HepG2 (cell line): ENCODE results near the gene RXFP2. TPM values are rescaled to one million over a fixed set of nuclear protein-coding genes. Genes with fewer than 3 reads are reported as not detected.

Experiments
- ATAC-seq: fragments of 200-7000 bp; cut with Tn5 transposase; 3 replicates; pipeline ENCODE4 v1.9.1; 2020; ENCODE audit warnings: mild to moderate bottlenecking, moderate library complexity
- BruUV-seq: library from RNA; stranded (reverse); fragments of 400-500 nt; replicated peaks from 2 replicates; lab custom pipeline; 2021; lab: Mats Ljungman, UMichigan
- CTCF ChIA-PET: fragments of 300-600 bp; formaldehyde crosslinking; extraction: SDS; loops from one replicate; lab custom pipeline; 2021; ENCODE audit warnings: low total read pairs, inconsistent platforms, low intra/inter-chr PET ratio; lab: Yijun Ruan, JAX
- POLR2A ChIA-PET: fragments of 350-600 bp; sonication (Branson Sonifier 250); formaldehyde crosslinking; loops from one replicate; lab custom pipeline; 2020; ENCODE audit warnings: antibody characterized with exemption, inconsistent platforms; lab: Yijun Ruan, JAX
- DNase-seq: peaks from one replicate; pipeline ENCODE4 v3.0.0-alpha.2; 2015; ENCODE audit warnings: low spot score
- FAIRE-seq: peaks from 3 replicates; lab custom pipeline; 2011; peaks lifted over from hg19 to GRCh38; lab: Jason Lieb, UNC
- H2AFZ ChIP-seq: one replicate; pipeline ENCODE4 v1.6.1; 2011; ENCODE audit warnings: low read length, inconsistent platforms
- H3K27ac ChIP-seq: fragments of 300-600 bp; 3 replicates; pipeline ENCODE4 v1.8.0; 2011; ENCODE audit warnings: mixed run types, mild to moderate bottlenecking, mixed read lengths, low read length, inconsistent platforms; ENCODE audit not compliant: insufficient read depth; ENCODE audit errors: extremely low read length
- H3K27me3 ChIP-seq, 2 experiments: fragments of 200-600 bp in 1 of 2; 2 replicates in 1 of 2; 3 replicates in 1 of 2; pipeline versions ENCODE4 v1.6.0 to v1.8.0; 2011; ENCODE audit warnings: low read length in 2 of 2, mild to moderate bottlenecking in 2 of 2, moderate library complexity in 2 of 2, inconsistent platforms in 1 of 2; ENCODE audit not compliant: insufficient read depth in 2 of 2, control insufficient read depth in 1 of 2
- H3K36me3 ChIP-seq, 2 experiments: fragments of 200-600 bp in 1 of 2; replicated peaks in 1 of 2; 2 replicates in 1 of 2; 3 replicates in 1 of 2; pipeline versions ENCODE4 v1.5.1 to v1.8.0; 2011; ENCODE audit warnings: low read length in 2 of 2, inconsistent platforms in 1 of 2; ENCODE audit not compliant: insufficient read depth in 2 of 2, control insufficient read depth in 1 of 2
- H3K4me1 ChIP-seq: 2 replicates; pipeline ENCODE4 v1.5.1; 2012; ENCODE audit warnings: low read length, inconsistent platforms; ENCODE audit not compliant: insufficient read depth
- H3K4me2 ChIP-seq: 2 replicates; pipeline ENCODE4 v1.6.0; 2011; ENCODE audit warnings: low read depth, low read length, inconsistent platforms
- H3K4me3 ChIP-seq, 3 experiments: fragments of 200-600 bp in 1 of 3; sonication (generic), shearing (Covaris generic) in 1 of 3; replicated peaks in 1 of 3; 2 replicates each; pipeline ENCODE4 v1.5.1; 2011 to 2016; ENCODE audit warnings: low read length in 3 of 3, inconsistent platforms in 2 of 3, low read depth in 2 of 3, mild to moderate bottlenecking in 2 of 3, control low read depth in 1 of 3, mixed read lengths in 1 of 3; ENCODE audit not compliant: insufficient read depth in 1 of 3
- H3K79me2 ChIP-seq: one replicate; pipeline ENCODE4 v1.6.1; 2011; ENCODE audit warnings: low read length, inconsistent platforms; ENCODE audit not compliant: insufficient read depth
- H3K9ac ChIP-seq: 2 replicates; pipeline ENCODE4 v1.6.0; 2011; ENCODE audit warnings: mild to moderate bottlenecking, low read depth, low read length, inconsistent platforms; ENCODE audit not compliant: insufficient read depth
- H3K9me3 ChIP-seq: 2 replicates; pipeline ENCODE4 v1.5.1; 2012; ENCODE audit warnings: mild to moderate bottlenecking, low read length
- H4K20me1 ChIP-seq: 2 replicates; pipeline ENCODE4 v1.6.0; 2011; ENCODE audit warnings: inconsistent platforms, mild to moderate bottlenecking, low read length, moderate library complexity; ENCODE audit not compliant: insufficient read depth
- IRF2 ChIP-seq: IDR thresholded peaks from 2 replicates; pipeline ENCODE4 v1.6.1; 2018; ENCODE audit warnings: missing genetic modification reagents, missing compliant biosample characterization
- KDM3A ChIP-seq: IDR thresholded peaks from 2 replicates; pipeline ENCODE4 v1.6.1; 2018; ENCODE audit warnings: low read depth, missing compliant biosample characterization
- MIER2 ChIP-seq: IDR thresholded peaks from 2 replicates; pipeline ENCODE4 v1.6.1; 2016; ENCODE audit warnings: missing biosample characterization, missing genetic modification reagents
- NONO ChIP-seq, 2 experiments: fragments of 450-650 bp in 1 of 2; sonication (generic) in 1 of 2; formaldehyde crosslinking in 1 of 2; IDR thresholded peaks in 1 of 2; conservative IDR thresholded peaks in 1 of 2; 2 replicates each; pipeline versions ENCODE4 v1.6.1 to v1.8.0; 2017 to 2022; ENCODE audit warnings: mild to moderate bottlenecking in 1 of 2, missing genetic modification reagents in 1 of 2, moderate library complexity in 1 of 2
- U2AF2 ChIP-seq: fragments of 200-400 bp; formaldehyde crosslinking; IDR thresholded peaks from 2 replicates; pipeline ENCODE4 v1.6.1; 2017; ENCODE audit warnings: low read depth, mild to moderate bottlenecking, low read length
- ZBTB3 ChIP-seq: sonication (generic); formaldehyde crosslinking; IDR thresholded peaks from 2 replicates; pipeline ENCODE4 v1.4.0; 2020; ENCODE audit warnings: low read depth, mild to moderate bottlenecking, moderate library complexity, missing genetic modification reagents, borderline replicate concordance
- ZNF446 ChIP-seq: sonication (generic); formaldehyde crosslinking; IDR thresholded peaks from 2 replicates; pipeline ENCODE4 v1.5.0; 2020; ENCODE audit warnings: mild to moderate bottlenecking, missing genetic modification reagents
- ZNF557 ChIP-seq: sonication (generic); formaldehyde crosslinking; IDR thresholded peaks from 2 replicates; pipeline ENCODE4 v1.4.0; 2020; ENCODE audit warnings: missing genetic modification reagents
- ZNF577 ChIP-seq: sonication (generic); formaldehyde crosslinking; IDR thresholded peaks from 2 replicates; pipeline ENCODE4 v1.4.0; 2020; ENCODE audit warnings: mild to moderate bottlenecking, low read depth, missing genetic modification reagents, borderline replicate concordance
- ZNF737 ChIP-seq: sonication (generic); formaldehyde crosslinking; IDR thresholded peaks from 2 replicates; pipeline ENCODE4 v1.5.0; 2020; ENCODE audit warnings: missing genetic modification reagents, mild to moderate bottlenecking, borderline replicate concordance
- WGBS: methylation state at CpG from one replicate; pipeline ENCODE4 v1.1.6; 2017; ENCODE audit warnings: low lambda C conversion rate; 5-methylcytosine and 5-hydroxymethylcytosine counted together
- in situ Hi-C: cut with HindIII; loops from 2 replicates; pipeline ENCODE4 v1.10.0; 2017; ENCODE audit warnings: low pct_unique_long_range_greater_than_20kb; ENCODE audit not compliant: extremely low pct_ligation_motif_present
- intact Hi-C: fragments of 100-400 bp; cut with micrococcal nuclease; formaldehyde crosslinking; loops from one replicate; pipeline ENCODE4 v1.10.0; 2022; ENCODE audit not compliant: unreplicated experiment
- polyA plus RNA-seq, 8 experiments: library from polyadenylated mRNA; depleted of rRNA in 3 of 8; stranded (reverse) in 7 of 8; unstranded in 1 of 8; fragments of >200 nt; fragmentation: Illumina TruSeq in 4 of 8; extraction: Trizol in 4 of 8; gene quantifications; 2 replicates each; pipeline versions ENCODE4 v1.2.1 to v1.2.3, GENCODE V29; 2011 to 2016; ENCODE audit warnings: low read depth in 4 of 8, missing spikeins in 1 of 8, mixed read lengths in 1 of 8; ENCODE audit not compliant: insufficient read depth in 1 of 8
- total RNA-seq, 5 experiments: library from RNA; depleted of rRNA; stranded (reverse); fragments of >200 nt; fragmentation: Illumina TruSeq; extraction: Trizol; gene quantifications; 2 replicates each; pipeline ENCODE4 v1.2.3, GENCODE V29; 2016; ENCODE audit warnings: low read depth in 1 of 5
- TF ChIP-seq, protein P1 (sequence below): sonication (generic); formaldehyde crosslinking; IDR thresholded peaks from 2 replicates; pipeline ENCODE4 v1.5.1; 2020; ENCODE audit warnings: missing genetic modification reagents, mild to moderate bottlenecking, borderline replicate concordance
- TF ChIP-seq, protein P2 (sequence below): sonication (generic); formaldehyde crosslinking; IDR thresholded peaks from 2 replicates; pipeline ENCODE4 v1.9.0; 2021; ENCODE audit warnings: missing genetic modification reagents, borderline replicate concordance

RXFP2 gene
- total and polyA plus RNA-seq, 2 of the 13 experiments (the other 11 are each of a cell fraction or from before 2014, with no cell fraction given), result not detected

DNA sequence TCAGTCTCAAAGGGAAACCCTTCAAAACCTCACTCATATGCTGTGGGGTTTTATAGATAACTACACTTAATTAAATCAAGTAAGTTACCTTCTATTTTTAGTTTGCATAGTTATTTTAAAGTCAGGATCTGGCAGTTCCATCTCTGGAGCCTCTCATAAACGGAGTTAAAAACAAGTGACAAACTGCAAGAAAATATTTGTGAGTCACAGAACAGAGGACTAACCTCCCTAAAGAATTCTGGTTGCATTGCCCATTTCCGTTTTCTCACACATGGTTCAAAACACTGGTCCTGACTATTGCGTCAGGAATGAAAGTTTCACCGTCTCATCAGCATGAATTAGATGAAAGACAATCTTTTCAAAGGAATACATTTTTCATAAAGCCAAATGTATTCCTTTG, 10.6 kb downstream of the RXFP2 start:
- no peak for TF ChIP-seq ZNF557 (CRISPR knock-in tag)
- no peak for TF ChIP-seq ZNF446 (CRISPR knock-in tag)
- TF ChIP-seq ZNF737, result no peak
- no peak for TF ChIP-seq MIER2 (CRISPR knock-in tag)
- TF ChIP-seq IRF2, result no peak
- TF ChIP-seq KDM3A (CRISPR knock-in tag), result no peak
- no peak for TF ChIP-seq ZNF577 (CRISPR knock-in tag)
- no peak for TF ChIP-seq NONO (IDR thresholded peaks at IDR 0.05)
- TF ChIP-seq NONO (CRISPR knock-in tag; conservative IDR thresholded peaks at IDR 0.05), result no peak
- no peak for TF ChIP-seq ZBTB3
- TF ChIP-seq, protein P1, sequence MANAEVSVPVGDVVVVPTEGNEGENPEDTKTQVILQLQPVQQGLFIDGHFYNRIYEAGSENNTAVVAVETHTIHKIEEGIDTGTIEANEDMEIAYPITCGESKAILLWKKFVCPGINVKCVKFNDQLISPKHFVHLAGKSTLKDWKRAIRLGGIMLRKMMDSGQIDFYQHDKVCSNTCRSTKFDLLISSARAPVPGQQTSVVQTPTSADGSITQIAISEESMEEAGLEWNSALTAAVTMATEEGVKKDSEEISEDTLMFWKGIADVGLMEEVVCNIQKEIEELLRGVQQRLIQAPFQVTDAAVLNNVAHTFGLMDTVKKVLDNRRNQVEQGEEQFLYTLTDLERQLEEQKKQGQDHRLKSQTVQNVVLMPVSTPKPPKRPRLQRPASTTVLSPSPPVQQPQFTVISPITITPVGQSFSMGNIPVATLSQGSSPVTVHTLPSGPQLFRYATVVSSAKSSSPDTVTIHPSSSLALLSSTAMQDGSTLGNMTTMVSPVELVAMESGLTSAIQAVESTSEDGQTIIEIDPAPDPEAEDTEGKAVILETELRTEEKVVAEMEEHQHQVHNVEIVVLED (CRISPR knock-in tag), result no peak
- TF ChIP-seq, protein P2, sequence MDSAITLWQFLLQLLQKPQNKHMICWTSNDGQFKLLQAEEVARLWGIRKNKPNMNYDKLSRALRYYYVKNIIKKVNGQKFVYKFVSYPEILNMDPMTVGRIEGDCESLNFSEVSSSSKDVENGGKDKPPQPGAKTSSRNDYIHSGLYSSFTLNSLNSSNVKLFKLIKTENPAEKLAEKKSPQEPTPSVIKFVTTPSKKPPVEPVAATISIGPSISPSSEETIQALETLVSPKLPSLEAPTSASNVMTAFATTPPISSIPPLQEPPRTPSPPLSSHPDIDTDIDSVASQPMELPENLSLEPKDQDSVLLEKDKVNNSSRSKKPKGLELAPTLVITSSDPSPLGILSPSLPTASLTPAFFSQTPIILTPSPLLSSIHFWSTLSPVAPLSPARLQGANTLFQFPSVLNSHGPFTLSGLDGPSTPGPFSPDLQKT (CRISPR knock-in tag), result no peak
- no peak for TF ChIP-seq U2AF2
- no peaks in the 10 kb centered on the region for H3K4me1 ChIP-seq
- in situ Hi-C loops (loop anchor here (25.0 kb wide), 1 partner anchor 513 kb away; no protein-coding TSS in a partner anchor), intact Hi-C loops (loop anchor here (10.0 kb wide), 1 partner anchor 515 kb away; no protein-coding TSS in a partner anchor)
- no TSS peak for BruUV-seq
- no peaks in the 10 kb centered on the region for H3K79me2 ChIP-seq
- no peaks in the 10 kb centered on the region for H3K9me3 ChIP-seq
- FAIRE-seq, result no peak
- no peaks in the 10 kb centered on the region for H3K36me3 ChIP-seq
- H3K27ac ChIP-seq, result no peak overlapping the region
- H3K27me3 ChIP-seq, result peaks cover 1 to 14% of the 10 kb centered on the region in 2 experiments; a peak in 3 of 5 replicates
- ChIA-PET CTCF (no interaction called here), POLR2A (no interaction called here)
- H3K4me2 ChIP-seq, result no peak overlapping the region
- no peak overlapping the region for H3K4me3 ChIP-seq
- no peak overlapping the region for H2AFZ ChIP-seq
- DNase-seq, result no peak
- ATAC-seq, result no peak
- H3K9ac ChIP-seq, result no peak overlapping the region
- 2% methylated on average over 4 of the region's 4 CpGs for WGBS
- H4K20me1 ChIP-seq, result no peaks in the 10 kb centered on the region
